ENCODE results near the gene RAPGEF5.

RAPGEF5 gene

DNA sequence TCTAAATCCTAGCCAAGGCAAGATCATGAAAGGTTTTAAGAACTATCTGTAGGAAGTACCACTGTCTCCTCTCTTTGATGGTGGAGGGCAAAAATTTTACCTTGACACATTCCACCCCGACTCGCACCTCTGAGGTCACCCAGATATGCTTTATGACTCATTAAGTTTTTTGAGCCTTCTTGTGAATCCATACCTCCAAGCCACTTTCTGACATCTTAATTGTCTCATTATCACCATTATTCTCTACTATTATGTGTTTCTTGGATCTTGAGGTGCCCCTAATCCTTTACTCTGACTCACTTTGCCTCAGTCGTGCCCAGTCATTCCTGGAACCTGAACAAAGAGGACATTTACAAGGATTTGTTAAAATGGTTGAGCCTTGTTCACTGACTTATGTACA is 146.6 kb downstream of the RAPGEF5 start:
- H3K36me3 Mint-ChIP-seq (ENCODE audit: insufficient read depth), result no peaks in the 10 kb centered on the region
- H3K27ac Mint-ChIP-seq (ENCODE audit: low read depth), result no peak overlapping the region
- DNase-seq (ENCODE audit: low spot score in 2 of 2) (no peak), ATAC-seq (replicated peaks; ENCODE audit: extremely low read depth, poor library complexity, severe bottlenecking) (no peak)
- no peaks in the 10 kb centered on the region for H3K4me1 Mint-ChIP-seq
- no peak overlapping the region for H3K4me3 Mint-ChIP-seq
- H3K9me3 Mint-ChIP-seq, result no peaks in the 10 kb centered on the region
- peaks cover 39% of the 10 kb centered on the region for H3K27me3 Mint-ChIP-seq

DNA sequence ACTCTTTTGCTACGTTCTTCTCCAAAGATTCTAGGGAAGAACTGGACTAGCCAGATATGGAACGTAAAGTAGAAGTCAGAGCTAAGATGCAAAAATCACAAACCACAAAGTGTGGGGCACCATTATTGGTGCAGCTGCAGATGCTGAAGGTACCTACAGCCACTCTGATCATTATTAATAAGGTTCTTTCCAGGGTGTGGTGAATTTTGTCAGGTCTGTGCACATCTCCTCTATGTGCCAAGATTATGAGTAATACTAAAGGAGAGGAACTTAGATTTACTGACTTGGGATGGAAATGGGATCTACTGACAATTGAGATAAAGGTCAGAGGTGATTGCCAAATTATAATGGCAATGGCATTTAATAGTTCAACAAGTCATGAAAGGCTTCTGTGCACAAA is 148.2 kb downstream of the RAPGEF5 start:
- DNase-seq (ENCODE audit: low spot score in 2 of 2), result no peak
- ATAC-seq (replicated peaks; ENCODE audit: extremely low read depth, poor library complexity, severe bottlenecking), result no peak
- H3K36me3 Mint-ChIP-seq (ENCODE audit: insufficient read depth), result no peaks in the 10 kb centered on the region
- H3K4me1 Mint-ChIP-seq, result no peaks in the 10 kb centered on the region
- H3K4me3 Mint-ChIP-seq, result no peak overlapping the region
- peaks cover 23% of the 10 kb centered on the region for H3K27me3 Mint-ChIP-seq
- H3K9me3 Mint-ChIP-seq, result no peaks in the 10 kb centered on the region
- H3K27ac Mint-ChIP-seq (ENCODE audit: low read depth), result no peak overlapping the region

DNA sequence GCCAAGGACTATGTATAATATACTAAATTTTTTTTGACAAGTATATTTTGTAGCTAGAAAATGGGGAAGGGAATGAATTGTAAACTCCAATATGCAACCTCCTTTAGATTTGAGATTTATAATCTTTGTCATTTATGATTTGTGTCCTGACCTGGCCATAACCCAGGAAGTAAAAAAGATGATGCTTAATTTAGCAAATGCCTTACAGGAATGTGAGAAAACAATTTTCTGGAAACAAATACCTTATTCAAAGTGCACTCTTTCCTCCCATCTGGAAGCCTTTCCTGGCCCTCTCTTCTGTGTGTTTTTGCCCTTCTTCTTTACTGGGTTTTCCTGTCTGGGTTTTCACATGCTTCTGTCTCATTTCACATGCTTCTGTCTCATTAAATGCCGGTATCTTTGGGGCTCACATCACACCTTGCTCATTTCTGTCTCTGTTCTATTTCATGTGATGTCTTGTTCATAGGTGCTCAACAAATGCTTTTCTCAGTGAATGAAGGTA is 149.2 kb downstream of the RAPGEF5 start:
- Mint-ChIP-seq H3K27ac (ENCODE audit: low read depth) (no peak overlapping the region), H3K27me3 (peaks cover 18% of the 10 kb centered on the region), H3K36me3 (ENCODE audit: insufficient read depth) (no peaks in the 10 kb centered on the region), H3K4me3 (no peak overlapping the region), H3K9me3 (no peaks in the 10 kb centered on the region), H3K4me1 (no peaks in the 10 kb centered on the region)
- ATAC-seq (replicated peaks; ENCODE audit: extremely low read depth, poor library complexity, severe bottlenecking), result no peak
- no peak for DNase-seq (ENCODE audit: low spot score in 2 of 2)

DNA sequence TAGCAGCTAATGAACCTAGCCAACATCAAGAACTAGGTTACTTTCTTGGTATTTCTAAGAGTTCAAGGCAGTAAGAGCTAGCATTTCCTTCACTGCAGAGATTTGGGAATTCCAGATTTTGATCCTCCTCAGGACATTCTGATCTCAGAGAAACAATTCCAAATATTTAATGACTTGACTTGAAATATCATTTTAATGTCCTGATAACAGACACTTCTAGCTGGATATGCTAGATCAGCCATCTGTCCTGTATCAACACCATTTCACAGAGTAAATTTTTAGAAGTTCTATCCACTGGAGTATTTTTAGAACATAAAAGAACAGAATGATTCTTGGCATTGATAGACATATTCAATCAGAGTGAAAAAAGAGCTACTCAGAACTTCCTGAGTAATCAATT is 151.3 kb downstream of the RAPGEF5 start:
- Mint-ChIP-seq H3K27me3 (peaks cover 8% of the 10 kb centered on the region), H3K4me3 (no peak overlapping the region), H3K4me1 (no peaks in the 10 kb centered on the region), H3K27ac (ENCODE audit: low read depth) (no peak overlapping the region), H3K9me3 (no peaks in the 10 kb centered on the region), H3K36me3 (ENCODE audit: insufficient read depth) (no peaks in the 10 kb centered on the region)
- DNase-seq (ENCODE audit: low spot score in 2 of 2), result no peak
- ATAC-seq (replicated peaks; ENCODE audit: extremely low read depth, poor library complexity, severe bottlenecking), result no peak

DNA sequence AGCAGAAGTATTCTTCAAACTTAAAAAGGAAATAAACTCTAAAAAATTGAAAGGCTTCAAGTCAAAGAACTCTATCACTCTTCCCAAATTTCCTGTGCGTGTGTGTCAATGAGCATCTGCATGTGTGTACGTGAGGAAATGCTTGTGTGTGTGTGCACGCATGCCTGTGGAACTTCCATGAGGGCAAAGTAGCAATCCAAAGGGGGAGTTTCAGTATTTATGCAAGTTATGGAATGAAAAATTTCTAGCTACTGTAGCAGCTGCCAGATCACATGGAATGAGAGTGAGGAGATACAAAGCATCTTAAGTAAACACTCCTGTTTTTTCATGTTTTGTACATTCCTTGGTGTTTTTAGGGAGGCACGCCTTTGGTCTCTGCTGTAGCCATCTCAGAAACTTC is 152.6 kb downstream of the RAPGEF5 start:
- ATAC-seq (replicated peaks; ENCODE audit: extremely low read depth, poor library complexity, severe bottlenecking) (no peak), DNase-seq (ENCODE audit: low spot score in 2 of 2) (no peak)
- Mint-ChIP-seq H3K9me3 (no peaks in the 10 kb centered on the region), H3K27ac (ENCODE audit: low read depth) (no peak overlapping the region), H3K36me3 (ENCODE audit: insufficient read depth) (no peaks in the 10 kb centered on the region), H3K4me1 (no peaks in the 10 kb centered on the region), H3K27me3 (peaks cover 9% of the 10 kb centered on the region), H3K4me3 (no peak overlapping the region)

DNA sequence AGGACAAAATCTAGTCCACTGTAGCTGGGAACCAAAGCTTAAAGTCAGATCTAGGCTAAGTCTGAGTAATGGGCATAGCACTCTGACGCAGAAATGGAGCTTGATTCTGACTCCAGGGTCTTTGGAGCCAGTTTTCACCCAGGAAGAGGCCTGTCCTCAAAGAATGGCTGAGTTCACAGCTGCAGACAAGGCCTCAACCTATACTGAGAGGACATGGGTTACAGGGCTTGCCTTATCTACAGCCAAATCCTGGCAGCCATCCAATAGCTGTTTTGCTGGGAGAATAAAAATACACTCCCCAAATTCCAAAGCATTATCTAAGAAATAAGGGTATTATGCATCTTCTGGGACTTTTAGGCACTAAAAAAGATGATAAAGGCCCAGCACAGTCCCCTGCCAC is 154.8 kb downstream of the RAPGEF5 start:
- Mint-ChIP-seq H3K27me3 (peaks cover 11% of the 10 kb centered on the region), H3K27ac (ENCODE audit: low read depth) (no peak overlapping the region), H3K4me3 (no peak overlapping the region), H3K9me3 (no peaks in the 10 kb centered on the region), H3K4me1 (no peaks in the 10 kb centered on the region), H3K36me3 (ENCODE audit: insufficient read depth) (no peaks in the 10 kb centered on the region)
- DNase-seq (ENCODE audit: low spot score in 2 of 2) (no peak), ATAC-seq (replicated peaks; ENCODE audit: extremely low read depth, poor library complexity, severe bottlenecking) (no peak)

DNA sequence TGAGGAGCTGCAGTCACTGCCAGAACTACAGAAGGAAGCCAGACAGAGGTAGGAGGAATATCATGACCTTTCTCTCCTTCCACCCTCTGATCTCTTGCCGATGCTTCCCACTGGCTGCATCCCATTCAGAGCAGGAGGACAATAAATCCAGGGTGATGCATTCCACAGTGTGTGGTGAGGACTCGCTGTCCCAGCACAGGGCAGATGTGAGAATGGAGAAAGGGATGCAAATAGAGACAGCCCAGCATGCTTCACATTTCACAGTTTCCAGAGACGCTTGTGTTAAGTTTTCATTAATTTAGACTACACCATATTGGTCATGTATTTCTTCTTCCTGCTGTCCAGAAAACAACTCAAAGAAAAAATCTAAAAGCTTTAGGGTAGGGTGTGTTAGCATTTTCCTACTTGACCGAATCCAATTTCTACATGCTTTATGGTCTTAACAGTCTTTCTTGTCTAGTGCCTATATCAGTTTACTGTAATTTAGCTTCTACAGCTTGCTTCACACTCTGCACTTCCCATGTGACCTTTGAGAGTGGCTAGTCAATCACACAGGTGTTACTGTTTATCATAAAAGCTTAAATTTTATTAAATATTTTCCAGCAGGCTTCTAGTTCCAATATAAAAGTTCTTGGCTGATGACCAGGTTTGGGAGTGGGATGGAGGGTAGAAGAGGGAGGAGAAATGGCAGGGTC is 155.6 kb downstream of the RAPGEF5 start:
- no peak for DNase-seq (ENCODE audit: low spot score in 2 of 2)
- H3K9me3 Mint-ChIP-seq, result no peaks in the 10 kb centered on the region
- no peak overlapping the region for H3K27ac Mint-ChIP-seq (ENCODE audit: low read depth)
- no peaks in the 10 kb centered on the region for H3K36me3 Mint-ChIP-seq (ENCODE audit: insufficient read depth)
- ATAC-seq (replicated peaks; ENCODE audit: extremely low read depth, poor library complexity, severe bottlenecking), result no peak
- peaks cover 11% of the 10 kb centered on the region for H3K27me3 Mint-ChIP-seq
- no peak overlapping the region for H3K4me3 Mint-ChIP-seq
- no peaks in the 10 kb centered on the region for H3K4me1 Mint-ChIP-seq

DNA sequence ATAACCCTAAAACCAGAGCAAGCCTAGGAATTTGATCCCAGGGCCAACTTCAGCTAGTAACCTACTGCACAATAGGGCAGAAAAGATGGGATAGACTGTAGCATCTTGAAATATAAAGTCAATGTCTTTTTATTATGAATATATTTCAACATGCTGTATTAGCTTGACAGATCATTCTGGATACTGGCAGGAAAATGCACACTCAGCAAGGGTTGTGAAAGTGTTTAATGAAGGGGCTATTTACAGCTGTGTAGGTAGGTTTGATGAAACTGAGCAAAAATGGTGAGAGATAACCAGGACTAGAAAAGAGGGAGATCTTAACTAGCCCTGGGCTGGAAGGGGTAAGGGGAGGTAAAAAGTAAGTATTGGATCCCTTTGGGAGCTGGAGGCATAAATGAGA is 156.2 kb downstream of the RAPGEF5 start:
- H3K27ac Mint-ChIP-seq (ENCODE audit: low read depth), result no peak overlapping the region
- ATAC-seq (replicated peaks; ENCODE audit: extremely low read depth, poor library complexity, severe bottlenecking) (no peak), DNase-seq (ENCODE audit: low spot score in 2 of 2) (no peak)
- H3K4me3 Mint-ChIP-seq, result no peak overlapping the region
- H3K9me3 Mint-ChIP-seq, result no peaks in the 10 kb centered on the region
- H3K27me3 Mint-ChIP-seq, result peaks cover 11% of the 10 kb centered on the region
- no peaks in the 10 kb centered on the region for H3K36me3 Mint-ChIP-seq (ENCODE audit: insufficient read depth)
- no peaks in the 10 kb centered on the region for H3K4me1 Mint-ChIP-seq

DNA sequence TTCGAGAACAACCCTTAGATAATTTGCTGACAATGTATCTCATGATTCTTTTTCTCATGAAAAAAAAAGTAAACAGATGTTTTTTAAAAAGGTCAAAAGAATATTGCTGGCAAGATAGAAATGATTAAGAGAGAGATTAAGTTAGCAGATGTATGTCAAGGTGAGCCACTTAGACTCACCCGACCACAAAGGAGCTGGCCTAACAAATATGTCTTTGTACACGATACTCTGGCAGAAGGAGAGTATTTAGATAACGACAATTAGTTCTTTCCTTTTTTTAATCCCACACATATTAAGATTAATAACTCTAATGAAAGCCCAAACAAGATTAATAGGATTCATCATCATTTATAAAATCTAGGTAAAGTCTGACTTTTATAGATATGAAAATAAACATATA is 156.7 kb downstream of the RAPGEF5 start:
- Mint-ChIP-seq H3K9me3 (no peaks in the 10 kb centered on the region), H3K4me3 (no peak overlapping the region)

DNA sequence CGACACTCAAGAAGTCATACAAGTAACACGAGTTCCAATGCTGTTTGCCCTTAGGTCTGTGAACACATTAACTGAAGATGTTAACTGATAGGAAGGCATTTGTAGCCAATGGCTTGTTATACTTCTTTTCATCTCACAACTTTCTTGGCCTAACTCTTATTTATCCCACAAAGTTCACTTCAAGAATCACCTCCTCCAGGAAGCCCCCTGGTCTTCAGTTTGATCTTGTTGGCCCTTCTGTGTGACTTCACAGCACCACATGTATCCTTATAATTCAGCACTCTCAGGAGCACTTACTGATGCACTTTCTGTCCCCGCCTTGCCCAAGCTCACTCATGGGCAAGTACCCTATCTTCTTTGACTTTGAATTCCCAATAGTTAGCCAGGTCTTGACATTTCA is 159.6 kb downstream of the RAPGEF5 start:
- H3K4me1 Mint-ChIP-seq, result no peaks in the 10 kb centered on the region
- DNase-seq (ENCODE audit: low spot score in 2 of 2), result no peak
- no peaks in the 10 kb centered on the region for H3K9me3 Mint-ChIP-seq
- peaks cover 23% of the 10 kb centered on the region for H3K27me3 Mint-ChIP-seq
- H3K27ac Mint-ChIP-seq (ENCODE audit: low read depth), result no peak overlapping the region
- no peaks in the 10 kb centered on the region for H3K36me3 Mint-ChIP-seq (ENCODE audit: insufficient read depth)
- H3K4me3 Mint-ChIP-seq, result no peak overlapping the region
- ATAC-seq (replicated peaks; ENCODE audit: extremely low read depth, poor library complexity, severe bottlenecking), result no peak

More for the DNA sequence above, 156.7 kb downstream of the RAPGEF5 start:
- Mint-ChIP-seq H3K27ac (ENCODE audit: low read depth) (no peak overlapping the region), H3K36me3 (ENCODE audit: insufficient read depth) (no peaks in the 10 kb centered on the region), H3K4me1 (no peaks in the 10 kb centered on the region), H3K27me3 (peaks cover 11% of the 10 kb centered on the region)
- ATAC-seq (replicated peaks; ENCODE audit: extremely low read depth, poor library complexity, severe bottlenecking) (no peak), DNase-seq (ENCODE audit: low spot score in 2 of 2) (no peak)

DNA sequence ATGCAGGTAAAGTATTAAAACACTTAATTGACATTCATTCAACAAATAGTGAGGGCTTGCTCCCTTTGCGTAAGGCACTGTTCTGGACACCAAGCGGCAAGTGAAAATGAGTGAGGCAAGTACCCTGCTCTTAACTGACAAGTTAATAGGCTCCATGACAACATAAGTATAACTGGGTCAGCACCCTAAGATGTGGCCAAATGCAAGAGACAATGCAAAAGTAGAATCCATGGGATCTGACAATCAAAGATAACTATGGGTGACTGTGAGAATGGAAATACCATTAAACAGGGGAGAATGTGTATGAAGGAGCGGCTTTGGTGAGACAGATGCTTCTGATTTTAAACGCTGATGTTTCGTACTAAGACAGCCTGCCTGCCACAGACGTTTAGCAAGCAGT is 160.5 kb downstream of the RAPGEF5 start:
- Mint-ChIP-seq H3K36me3 (ENCODE audit: insufficient read depth) (no peaks in the 10 kb centered on the region), H3K4me3 (no peak overlapping the region), H3K27ac (ENCODE audit: low read depth) (no peak overlapping the region), H3K9me3 (no peaks in the 10 kb centered on the region), H3K4me1 (no peaks in the 10 kb centered on the region), H3K27me3 (peaks cover 23% of the 10 kb centered on the region)
- ATAC-seq (replicated peaks; ENCODE audit: extremely low read depth, poor library complexity, severe bottlenecking), result no peak
- DNase-seq (ENCODE audit: low spot score in 2 of 2), result no peak

DNA sequence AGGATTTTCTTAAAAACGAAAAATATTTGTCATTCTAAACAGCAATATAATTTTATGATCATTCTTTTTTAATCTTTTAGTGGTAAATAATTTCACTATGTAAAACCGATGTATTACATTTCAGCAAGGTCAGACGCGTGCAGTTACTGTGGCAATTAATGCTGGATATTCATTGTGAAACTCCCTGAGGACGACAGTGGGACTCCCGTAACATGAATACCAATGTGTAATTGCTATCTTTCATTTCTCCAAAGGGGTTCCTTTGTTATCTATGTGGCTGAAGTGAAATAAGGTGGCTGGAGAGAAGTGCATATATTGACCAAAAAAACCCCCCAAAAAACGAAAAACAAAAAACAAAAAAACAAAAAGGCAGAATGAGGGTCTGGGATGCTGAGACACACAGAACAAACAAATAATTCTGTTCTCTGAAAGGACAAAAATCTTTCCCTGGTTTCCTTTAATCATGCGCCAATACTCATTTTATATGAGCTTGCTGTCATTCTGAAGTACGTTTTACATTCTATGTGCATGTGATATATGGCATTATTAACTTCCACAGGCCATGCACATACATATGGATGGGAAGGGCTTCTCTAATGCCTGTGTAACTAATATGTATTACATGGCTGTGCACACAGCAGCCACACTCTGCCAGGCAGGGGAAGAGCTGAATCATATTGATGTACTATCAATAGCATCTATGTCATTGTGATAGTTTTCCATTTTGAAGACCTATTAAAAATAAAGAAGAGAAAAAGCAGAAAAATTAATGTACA is 161.4 kb downstream of the RAPGEF5 start:
- ATAC-seq (replicated peaks; ENCODE audit: extremely low read depth, poor library complexity, severe bottlenecking) (no peak), DNase-seq (ENCODE audit: low spot score in 2 of 2) (no peak)
- Mint-ChIP-seq H3K27me3 (peaks cover 23% of the 10 kb centered on the region), H3K27ac (ENCODE audit: low read depth) (no peak overlapping the region), H3K9me3 (no peaks in the 10 kb centered on the region), H3K4me1 (no peaks in the 10 kb centered on the region), H3K4me3 (no peak overlapping the region), H3K36me3 (ENCODE audit: insufficient read depth) (no peaks in the 10 kb centered on the region)

DNA sequence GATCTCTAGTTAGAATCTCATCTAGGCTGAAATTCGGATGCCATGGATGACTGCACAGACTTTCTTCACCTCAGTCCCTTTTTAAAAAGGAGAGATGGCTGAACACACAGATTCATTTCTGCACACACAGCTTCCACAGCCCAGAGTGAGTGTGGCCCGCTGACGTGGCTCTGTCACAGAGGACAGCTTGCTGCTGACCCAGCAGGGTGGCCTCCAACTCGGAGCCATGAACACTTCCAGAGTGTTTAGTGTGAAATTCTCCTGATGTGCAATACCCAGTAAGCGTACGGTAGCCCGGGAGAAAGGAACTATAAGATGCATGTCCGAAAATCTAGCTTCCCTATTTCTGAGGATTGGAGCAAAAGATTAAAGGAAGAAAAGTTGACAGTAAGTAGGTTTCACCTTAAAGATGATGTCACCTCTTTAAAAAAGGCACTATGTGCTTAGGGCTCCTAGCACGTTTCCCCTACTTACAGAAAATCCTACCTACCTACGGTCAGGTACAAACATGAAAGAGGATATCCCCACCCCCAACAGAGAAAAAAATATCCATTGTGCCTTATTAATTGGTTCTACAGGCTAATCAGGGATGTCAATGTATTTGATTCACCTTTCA is 162.2 kb downstream of the RAPGEF5 start:
- DNase-seq (ENCODE audit: low spot score in 2 of 2) (no peak), ATAC-seq (replicated peaks; ENCODE audit: extremely low read depth, poor library complexity, severe bottlenecking) (no peak)
- no peak overlapping the region for H3K27ac Mint-ChIP-seq (ENCODE audit: low read depth)
- no peaks in the 10 kb centered on the region for H3K9me3 Mint-ChIP-seq
- peaks cover 23% of the 10 kb centered on the region for H3K27me3 Mint-ChIP-seq
- H3K4me3 Mint-ChIP-seq, result no peak overlapping the region
- no peaks in the 10 kb centered on the region for H3K4me1 Mint-ChIP-seq
- no peaks in the 10 kb centered on the region for H3K36me3 Mint-ChIP-seq (ENCODE audit: insufficient read depth)

Measured in central memory CD8-positive, alpha-beta T cell (primary cell).